D721Med (cell line): ENCODE data around the gene FAM47E.

ENCODE experiments used
- DNase-seq: peaks from one replicate; pipeline ENCODE4 v3.0.0; 2011; ENCODE audit warnings: low spot score; ENCODE audit not compliant: insufficient read length
- FAIRE-seq: peaks from 2 replicates; lab custom pipeline; 2011; peaks lifted over from hg19 to GRCh38; lab: Jason Lieb, UNC
- CTCF ChIP-seq: IDR thresholded peaks from 2 replicates; pipeline ENCODE4 v1.5.1; 2012; ENCODE audit warnings: mild to moderate bottlenecking, control low read depth; ENCODE audit not compliant: insufficient read depth; ENCODE audit errors: missing control alignments

Gene FAM47E

GRCh38 chr4:76300012-76300411 lies 48.5 kb downstream of the FAM47E start:
- no peak for TF ChIP-seq CTCF
- no peak for DNase-seq
- no peak for FAIRE-seq

GRCh38 chr4:76301068-76301774 lies 49.7 kb downstream of the FAM47E start:
- DNase-seq (no peak), FAIRE-seq (no peak)
- TF ChIP-seq CTCF, result no peak

- no peak for FAIRE-seq
- TF ChIP-seq CTCF, result no peak
- DNase-seq, result no peak
These were observed 50.2 kb downstream of the FAM47E start for GRCh38 chr4:76301775-76302162.

GRCh38 chr4:76302826-76303438 lies 51.4 kb downstream of the FAM47E start:
- TF ChIP-seq CTCF, result no peak
- no peak for DNase-seq
- no peak for FAIRE-seq

GRCh38 chr4:76305033-76305687 lies 53.6 kb downstream of the FAM47E start:
- DNase-seq, result no peak
- TF ChIP-seq CTCF, result no peak
- no peak for FAIRE-seq

GRCh38 chr4:76305971-76306881 lies 54.7 kb downstream of the FAM47E start, which contains the start of gene STBD1:
Gene STBD1 (plus strand): TSS chr4:76306733. CDS start chr4:76306770, 37 bp downstream.
- FAIRE-seq (no peak), DNase-seq (peak; percentile 50)
- no peak for TF ChIP-seq CTCF
